Endometrial microvascular endothelial cells (primary cell): ENCODE results near the gene TMEM100. TPM values are rescaled to one million over a fixed set of nuclear protein-coding genes. Genes with fewer than 3 reads are reported as not detected.

ENCODE experiments used
- in situ Hi-C: cut with HindIII; loops from 2 replicates; pipeline ENCODE4 v1.10.0; 2017; ENCODE audit warnings: low sequenced_read_pairs, low pct_unique_long_range_greater_than_20kb; ENCODE audit errors: inconsistent ontology term
- total RNA-seq: library from RNA; depleted of rRNA; stranded (reverse); fragments of >200 nt; gene quantifications from one replicate; pipeline ENCODE4 v1.2.3, GENCODE V29; 2015; ENCODE audit errors: inconsistent ontology term

Gene TMEM100
- total RNA-seq, 1 donor from 2014 or later = not detected

DNA sequence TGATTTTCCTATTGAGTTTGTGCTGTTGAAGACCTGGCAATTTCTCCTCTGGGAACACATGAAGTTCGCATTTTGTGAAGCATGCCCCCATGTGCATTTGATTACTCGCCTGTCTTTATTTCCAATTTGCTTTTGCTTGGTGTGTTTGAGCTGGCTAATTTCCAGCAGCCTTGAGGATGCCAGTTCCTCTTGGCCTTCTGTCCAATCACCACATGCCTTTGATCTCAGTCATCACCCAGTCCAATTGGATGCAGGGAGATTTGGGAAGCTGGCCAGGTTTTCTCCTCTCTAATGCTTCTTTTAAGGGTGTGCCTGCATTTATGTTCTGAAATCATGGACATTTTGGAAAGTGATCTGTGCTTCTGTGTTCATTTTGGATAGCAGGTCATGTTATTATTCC lies 3.8 kb upstream of the TMEM100 start:
- in situ Hi-C loops = no loop called here

DNA sequence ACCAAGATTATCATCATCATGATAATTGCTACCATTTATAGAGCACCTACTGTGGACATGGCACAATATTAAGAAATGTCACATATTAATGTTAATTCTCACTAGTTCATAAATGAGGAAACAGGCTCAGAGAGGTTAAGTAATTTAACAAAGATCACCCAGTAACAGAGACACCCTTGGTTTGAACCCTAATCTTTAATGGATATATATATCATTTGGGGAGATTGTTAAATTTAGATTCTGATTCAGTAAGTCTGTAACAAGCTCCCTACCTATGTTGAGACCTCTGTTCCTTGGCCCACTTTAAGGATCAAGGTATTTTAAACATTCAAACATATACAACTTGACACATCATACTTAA lies 804 bp upstream of the TMEM100 start:
- in situ Hi-C loops = loop anchor here (5.0 kb wide), 3 partner anchors 39 to 191 kb away; no protein-coding TSS in a partner anchor

DNA sequence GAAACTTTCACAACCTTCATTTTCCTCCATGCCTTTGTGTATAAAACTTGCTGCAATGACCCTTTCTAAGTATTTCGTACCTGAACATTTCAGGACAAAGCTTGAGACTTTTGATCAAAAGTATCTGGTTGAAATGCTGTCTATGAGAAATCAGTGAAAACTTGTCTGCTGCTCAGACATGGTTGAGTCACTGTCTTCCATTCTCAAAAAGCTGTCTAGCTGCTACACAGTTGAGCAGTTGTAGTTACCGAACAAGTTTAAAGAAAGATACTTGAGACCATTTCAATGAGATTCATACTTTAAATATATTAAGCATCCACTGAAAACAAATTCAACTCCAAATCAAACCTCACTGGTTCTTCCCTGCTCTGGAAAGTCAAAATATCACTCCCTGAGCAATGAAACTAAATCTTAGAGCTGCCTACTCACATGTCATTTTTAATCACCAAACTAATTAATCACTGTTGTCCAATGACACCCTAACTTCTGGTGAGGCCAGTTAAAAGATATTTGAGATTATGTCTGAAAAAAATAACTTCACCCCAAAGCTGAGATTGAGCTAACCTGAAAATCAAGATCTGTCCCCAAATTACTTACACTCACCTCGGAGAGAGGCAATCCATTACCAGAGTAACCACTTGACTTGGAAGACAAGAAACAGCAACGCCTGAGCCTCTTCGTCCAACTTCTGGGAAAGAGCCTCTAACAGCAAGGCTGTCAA lies 488 bp downstream of the TMEM100 start:
- in situ Hi-C loops = loop anchor here (5.0 kb wide), 3 partner anchors 40 to 190 kb away; no protein-coding TSS in a partner anchor

DNA sequence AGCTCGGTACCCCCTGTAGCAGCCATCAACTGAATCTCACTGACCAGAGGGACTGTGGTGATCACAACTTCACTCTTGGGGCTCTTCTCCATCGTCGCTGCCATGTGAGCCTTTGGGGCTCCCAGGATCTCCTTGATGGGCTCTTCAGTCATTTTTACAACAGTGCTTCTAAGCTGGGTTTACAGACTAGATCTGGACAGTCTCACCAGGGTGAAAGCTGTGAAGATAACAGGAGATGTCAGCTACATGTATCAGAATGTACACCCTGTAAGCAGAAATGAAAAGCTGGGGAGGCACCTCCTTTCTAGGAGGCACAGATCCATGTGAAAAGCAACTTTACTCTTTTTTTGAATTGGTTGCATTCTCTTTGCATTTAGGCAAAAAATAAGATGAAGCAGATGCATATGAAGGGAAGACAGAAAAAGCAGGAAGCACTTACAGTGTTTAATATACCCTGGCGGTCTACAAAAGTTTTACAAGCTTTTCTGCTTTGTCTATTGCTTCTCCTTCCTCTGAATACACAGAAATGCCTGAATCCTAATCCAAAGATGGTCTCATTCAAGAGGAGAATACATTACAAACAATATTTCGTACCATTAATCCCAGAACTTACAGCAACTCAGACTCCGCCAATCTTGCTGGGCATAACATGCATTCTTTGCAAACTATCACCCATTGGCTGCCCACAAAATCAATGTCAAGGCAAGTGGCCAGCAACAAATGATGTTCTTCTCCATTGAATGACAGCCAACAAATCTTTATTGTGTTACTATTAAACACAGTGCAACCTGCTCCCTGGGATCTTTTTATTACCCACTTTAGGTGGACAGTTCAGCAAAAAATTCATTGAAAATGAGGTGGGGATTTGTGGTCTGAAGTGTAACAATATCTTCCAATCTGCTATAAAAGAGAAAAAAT lies 1.5 kb downstream of the TMEM100 start:
- in situ Hi-C loops = loop anchor here (5.0 kb wide), 3 partner anchors 41 to 189 kb away; no protein-coding TSS in a partner anchor

DNA sequence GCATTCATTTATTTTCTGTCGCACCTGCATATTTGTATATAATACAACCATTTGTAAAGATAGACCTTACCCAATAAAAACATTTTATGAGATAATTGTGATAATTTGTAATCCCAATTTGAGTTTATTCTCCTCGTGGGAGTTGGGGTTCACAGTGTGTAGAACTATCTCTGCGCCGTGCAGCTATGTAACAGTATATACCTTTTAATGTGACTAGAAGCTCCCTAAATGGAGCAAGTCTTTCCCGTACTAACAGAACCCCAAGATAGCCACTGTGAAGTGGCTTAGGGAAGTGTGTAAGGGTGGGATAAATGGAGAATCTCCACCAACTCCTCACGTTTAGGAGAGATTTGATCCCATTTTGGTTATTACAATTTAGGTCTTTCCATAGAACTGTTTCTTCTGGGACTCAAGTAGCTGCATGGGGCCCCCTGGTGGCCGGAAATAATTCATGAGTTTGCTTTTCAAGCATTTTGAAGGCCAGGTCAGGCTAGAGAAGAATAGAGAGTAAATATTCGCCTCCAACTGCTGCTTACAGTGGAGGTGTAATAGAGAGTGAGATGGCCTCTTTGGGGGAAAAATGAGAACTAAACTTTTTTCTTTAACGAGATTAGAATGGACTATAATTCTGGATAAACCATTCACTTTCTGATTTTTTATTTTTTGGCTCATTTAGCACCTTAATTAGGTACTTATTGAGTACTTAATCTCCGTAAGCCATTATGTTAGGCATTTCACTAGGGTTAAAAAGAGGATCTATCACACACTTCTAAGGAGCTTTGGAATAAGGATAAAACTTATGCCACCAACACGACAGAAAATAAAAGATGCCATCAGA lies 4.5 kb downstream of the TMEM100 start:
- in situ Hi-C loops = no loop called here

DNA sequence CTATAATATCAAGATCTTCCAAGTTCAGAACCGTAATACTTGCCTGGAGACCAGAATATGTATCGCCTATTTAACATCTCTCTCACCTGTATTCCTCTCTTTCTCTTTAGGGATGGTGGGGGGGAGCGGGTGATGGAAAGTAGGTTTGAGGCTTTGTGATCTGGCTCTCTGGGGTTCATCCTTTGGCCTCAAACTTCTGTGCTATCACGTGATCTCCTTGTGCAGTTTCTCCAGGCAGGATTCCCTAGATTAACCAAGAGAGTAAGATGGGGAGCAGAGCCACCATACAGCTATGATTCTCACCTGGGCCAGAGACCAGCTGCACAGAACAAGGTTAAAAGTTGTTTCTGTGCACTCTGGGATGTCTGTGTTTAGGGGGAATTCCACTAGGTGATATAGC lies 5.2 kb downstream of the TMEM100 start:
- in situ Hi-C loops = no loop called here

DNA sequence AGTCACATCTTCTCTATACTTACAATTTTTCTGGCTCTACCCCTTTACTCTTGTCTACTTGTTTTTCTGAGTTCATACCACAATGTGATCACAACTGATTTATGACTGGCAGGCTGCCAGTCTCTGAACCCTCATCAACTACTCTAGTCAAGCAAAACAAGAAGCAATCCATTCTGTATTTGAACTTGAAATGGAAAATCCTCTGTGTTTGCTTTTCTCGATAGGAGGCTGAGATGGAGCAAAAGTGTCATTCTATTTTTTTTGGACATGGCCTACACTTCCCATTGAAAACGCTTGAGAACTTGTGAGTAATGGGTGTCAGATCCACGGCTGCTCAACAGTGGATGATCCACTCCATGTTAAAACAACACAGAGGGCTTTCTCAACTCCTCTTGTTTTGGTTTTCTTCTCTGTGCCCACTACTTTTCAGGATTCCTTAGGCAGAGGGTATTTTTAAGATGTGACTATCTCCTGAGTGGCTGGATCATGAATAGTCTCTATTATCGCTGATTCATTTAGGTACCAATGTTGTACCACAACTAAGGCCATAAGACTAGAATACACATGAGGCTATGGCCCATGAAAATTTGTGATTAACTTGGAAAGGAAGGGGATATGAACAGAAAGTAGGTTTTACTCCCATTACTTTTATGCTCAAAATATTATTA lies 11.7 kb downstream of the TMEM100 start:
- in situ Hi-C loops = no loop called here

DNA sequence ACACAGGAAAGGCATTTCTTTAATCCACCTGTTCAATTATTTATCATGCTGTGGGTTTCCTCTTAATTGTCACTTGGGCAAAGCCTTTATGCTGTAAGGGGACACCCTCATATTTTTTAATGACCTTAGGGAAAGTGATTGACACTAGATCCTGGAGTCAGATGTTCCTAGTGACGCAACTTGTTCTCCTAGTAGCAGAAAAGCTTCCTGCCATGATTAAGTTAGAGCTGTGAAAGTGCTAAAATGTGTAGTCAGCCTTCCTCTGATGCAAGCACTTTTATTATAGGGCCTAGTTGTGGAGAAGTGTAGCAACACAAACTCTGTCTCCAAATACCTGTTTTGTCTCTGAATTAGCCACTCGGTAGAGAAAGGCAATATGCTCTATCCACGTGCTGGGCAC lies 12.3 kb downstream of the TMEM100 start:
- in situ Hi-C loops = no loop called here

DNA sequence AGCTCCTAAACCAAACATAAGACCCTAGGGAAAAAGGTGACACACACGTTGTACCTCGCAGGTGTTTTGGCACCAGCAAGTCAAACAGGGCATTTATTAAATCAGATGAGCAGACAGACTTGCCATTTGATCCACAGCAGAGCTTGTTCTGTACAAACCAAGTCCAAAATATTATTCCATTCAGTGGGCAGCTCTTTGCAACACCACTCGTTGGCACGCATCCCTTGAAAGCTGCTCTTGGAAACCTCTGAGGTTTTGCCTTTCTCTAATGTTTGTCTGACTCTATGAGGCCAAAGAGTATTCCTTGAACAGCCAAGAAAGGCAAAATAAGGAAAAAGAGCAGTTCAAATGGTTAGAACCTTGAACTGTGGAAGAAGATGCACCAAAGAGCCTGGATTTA lies 12.7 kb downstream of the TMEM100 start:
- in situ Hi-C loops = no loop called here

DNA sequence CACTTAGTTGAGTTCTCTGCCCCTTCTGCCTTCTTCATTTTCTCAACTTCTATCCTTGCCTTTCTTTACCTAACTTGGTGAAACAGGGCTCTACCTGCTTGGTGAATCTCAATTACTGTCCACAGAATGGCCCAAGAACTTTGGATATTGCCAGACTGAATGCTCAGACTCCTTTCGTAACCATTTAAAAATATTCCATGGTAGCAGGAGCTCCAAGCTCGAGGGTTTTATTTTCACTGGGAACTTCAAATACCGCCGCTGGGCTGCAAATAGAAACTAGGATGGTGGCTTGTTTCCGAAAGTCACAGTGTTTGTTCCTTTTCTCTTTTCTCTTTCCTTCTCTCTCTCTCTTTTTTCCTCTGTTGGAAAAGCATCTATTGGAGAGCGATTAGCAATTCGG lies 13.2 kb downstream of the TMEM100 start:
- in situ Hi-C loops = no loop called here

DNA sequence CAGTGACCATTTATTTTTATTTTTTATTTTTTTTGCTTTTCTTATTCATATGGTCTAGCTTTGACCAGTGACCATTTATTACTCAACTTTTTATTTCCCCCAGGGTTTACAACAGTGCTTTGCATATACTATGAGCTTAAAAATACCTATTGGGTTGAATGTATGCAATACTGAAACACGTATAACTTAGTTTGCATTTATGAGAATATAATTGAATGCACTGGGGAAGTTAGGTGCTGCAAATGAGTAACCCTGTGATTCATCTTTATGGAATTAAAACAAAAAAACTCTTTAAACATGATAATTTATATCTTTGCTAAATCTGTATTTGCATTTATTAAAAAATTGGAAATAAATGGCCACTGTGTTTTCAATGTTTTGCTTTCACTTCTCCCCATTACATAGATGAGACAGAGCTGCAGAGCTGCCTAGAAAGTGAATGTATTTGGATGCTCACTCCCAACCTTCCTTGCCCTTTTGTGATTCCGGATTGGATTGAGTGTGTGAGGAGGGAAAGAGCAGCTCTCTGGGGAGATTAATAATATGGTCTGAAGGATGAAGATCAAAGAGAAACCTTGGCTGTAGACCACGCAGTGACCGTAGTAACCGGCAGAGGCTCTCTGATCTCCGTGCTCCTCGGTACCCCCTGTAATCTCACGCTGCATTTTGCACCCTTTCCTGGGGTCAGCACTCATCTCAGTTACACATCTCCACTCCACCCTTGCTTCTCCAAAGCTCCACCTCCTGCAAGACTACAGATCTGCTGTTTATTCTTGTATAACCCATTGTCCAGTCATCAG lies 14.3 kb downstream of the TMEM100 start:
- in situ Hi-C loops = no loop called here

DNA sequence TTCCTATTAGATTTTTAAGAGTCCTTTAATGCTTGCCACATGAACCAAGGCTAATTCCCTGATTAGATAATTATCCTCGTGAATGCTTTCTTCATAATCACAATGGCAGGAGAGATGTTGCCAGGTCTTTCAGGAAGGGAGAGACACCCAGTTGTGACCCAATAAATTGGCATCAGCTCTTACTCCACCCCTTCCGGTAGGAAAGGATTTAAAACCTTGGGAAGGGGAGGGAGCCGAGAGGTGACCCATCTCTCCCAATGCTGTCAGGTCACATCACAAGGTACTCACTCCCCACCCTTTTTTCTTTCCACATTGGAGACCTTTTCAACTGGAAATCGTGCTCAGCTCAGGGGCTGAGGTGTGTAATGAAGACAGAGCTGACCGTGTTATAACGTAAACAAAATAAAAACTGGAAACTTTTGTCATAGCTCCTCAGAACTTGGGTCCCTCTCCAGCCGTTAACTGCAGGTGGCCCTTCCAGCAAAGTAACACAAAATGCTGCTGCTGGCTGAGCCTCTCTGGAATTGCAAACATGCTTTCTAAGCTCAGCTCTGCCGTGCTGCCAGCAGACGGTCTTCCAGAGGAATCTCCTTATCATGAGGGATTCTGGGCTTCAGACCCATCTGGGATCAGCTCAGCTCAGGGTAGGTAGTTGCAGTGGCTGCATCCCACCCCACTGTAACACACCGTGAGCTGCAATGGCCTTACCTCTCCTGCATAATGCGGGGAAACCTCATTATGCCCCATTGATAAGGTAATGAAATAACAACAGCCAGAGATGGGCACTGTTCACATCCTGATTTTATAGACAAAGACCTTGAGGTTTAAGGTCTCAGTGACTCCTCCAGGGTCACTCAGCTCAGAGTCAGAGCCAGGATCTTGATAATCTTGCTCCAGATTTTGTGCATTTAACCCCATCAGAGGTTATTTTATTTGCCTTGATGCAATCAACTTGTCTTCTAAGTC lies 15.6 kb downstream of the TMEM100 start:
- in situ Hi-C loops = no loop called here

DNA sequence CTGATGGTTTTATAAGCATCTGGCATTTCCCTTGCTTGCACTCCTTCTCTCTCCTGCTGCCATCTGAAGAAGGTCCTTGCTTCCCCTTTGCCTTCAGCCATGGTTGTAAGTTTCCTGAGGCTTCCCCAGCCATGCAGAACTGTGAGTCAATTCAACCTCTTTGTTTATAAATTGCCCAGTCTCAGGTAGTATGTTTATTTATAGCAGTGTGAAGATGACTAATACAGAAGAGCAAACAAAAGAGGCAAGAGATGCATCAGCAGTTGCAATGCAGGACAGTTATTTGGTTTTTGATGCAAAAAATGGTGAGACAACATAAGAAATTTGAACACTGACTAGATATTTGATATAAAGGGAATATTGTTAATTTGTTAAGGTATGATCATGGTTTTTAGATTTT lies 16.8 kb downstream of the TMEM100 start:
- in situ Hi-C loops = no loop called here

DNA sequence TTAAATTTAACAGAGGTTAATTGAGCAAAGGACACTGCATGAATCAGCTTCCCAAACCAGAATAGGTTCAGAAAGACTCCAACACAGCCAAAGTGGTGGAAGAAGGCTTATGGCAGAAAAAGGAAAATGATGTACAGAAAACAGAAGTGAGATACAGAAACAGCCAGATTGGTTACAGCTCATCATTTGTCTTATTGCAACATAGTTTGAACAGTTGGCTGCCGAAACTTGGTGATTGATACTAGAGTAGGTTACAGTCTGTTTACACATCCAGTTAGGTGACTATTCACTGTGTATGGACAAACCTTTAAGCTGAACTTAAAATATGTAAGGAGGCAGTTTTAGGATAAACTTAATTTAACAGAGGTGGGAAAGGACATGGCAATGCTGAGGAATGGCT lies 18.3 kb downstream of the TMEM100 start:
- in situ Hi-C loops = no loop called here

DNA sequence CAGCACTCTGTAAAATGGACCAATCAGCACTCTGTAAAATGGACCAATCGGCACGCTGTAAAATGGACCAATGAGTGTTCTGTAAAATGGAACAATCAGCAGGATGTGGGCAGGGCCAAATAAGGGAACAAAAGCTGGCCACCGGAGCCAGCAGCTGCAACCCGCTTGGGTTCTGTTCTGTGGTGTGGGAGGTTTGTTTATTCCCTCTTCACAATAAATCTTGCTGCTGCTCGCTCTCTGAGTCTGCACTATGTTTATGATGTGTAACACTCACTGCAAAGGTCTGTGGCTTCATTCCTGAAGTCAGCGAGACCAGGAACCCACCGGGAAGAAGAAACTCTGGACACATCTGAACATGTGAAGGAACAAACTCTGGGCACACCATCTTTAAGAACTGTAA lies 20.5 kb downstream of the TMEM100 start:
- in situ Hi-C loops = no loop called here

DNA sequence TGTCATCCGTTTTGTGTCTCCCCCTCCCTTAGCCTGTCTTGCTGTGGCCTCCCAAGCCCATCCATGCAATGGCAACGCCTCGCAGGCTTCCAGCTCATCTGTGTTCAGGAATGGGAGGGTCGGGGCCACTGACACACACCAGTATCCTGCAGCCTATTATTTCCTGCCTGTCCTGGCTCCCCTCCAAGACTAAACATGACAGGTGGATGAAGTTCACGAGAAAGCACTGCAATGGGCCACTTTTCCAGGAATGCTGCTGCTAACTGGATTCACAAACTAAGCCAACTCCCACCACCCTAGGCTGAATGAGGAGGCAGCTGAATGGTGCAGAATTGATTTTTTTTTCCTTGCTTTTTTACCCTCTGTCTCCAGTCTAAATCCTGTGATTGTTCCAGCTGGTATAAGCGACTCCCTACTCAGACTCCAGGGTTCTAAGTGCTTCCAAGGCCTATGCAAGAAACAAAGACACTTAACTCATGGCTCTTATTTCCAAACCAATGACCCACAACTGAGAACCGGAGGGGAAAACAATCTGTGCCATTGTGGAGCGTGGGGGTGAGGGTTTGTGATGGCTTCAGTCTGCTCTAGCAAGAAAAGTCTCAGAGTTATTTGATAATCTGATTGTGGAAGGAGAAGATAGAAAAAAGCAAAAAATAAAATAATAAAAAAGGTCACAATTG lies 23.3 kb downstream of the TMEM100 start:
- in situ Hi-C loops = no loop called here
